ENCODE data around the gene TMC1. TPM values are rescaled to one million over a fixed set of nuclear protein-coding genes. Genes with fewer than 3 reads are reported as not detected.
"Not testable (repeated sequence)": the region's sequence is repeated elsewhere in the genome, so short reads cannot be mapped to it uniquely, and the experiment has no call there.

Gene TMC1
- total RNA-seq, 2 experiments from 2014 or later: not detected

DNA sequence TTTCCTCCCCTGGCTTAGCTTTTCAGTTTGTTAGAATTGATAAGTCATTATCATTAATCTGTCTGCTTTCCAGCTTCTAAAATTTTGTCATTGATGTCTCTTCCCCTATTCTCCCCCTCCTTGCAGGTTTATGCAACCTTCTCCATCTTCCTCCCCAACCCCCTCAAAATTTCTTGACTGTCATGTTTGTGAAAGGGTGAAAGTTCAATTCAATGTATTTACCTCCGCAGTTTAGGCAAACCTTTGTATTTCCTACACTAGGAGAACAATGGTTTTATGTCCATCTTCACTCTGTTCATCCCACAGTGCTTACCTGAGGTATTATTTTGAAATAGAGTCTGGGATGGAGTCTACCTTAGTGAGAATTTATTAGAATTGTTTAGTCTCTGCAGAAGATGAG is 313.6 kb downstream of the TMC1 start:
- intact Hi-C loops (cut with micrococcal nuclease): no loop called here
- CTCF ChIA-PET: no interaction called here
- no peaks in the 10 kb centered on the region for H3K4me1 Mint-ChIP-seq (ENCODE audit: low read depth)
- no peaks in the 10 kb centered on the region for H3K9me3 Mint-ChIP-seq
- H3K27me3 Mint-ChIP-seq (ENCODE audit: low read depth): no peaks in the 10 kb centered on the region
- DNase-seq: no peak
- H3K27ac Mint-ChIP-seq: no peak overlapping the region
- H3K36me3 Mint-ChIP-seq (ENCODE audit: low read depth): no peaks in the 10 kb centered on the region
- H3K4me3 Mint-ChIP-seq: no peak overlapping the region

DNA sequence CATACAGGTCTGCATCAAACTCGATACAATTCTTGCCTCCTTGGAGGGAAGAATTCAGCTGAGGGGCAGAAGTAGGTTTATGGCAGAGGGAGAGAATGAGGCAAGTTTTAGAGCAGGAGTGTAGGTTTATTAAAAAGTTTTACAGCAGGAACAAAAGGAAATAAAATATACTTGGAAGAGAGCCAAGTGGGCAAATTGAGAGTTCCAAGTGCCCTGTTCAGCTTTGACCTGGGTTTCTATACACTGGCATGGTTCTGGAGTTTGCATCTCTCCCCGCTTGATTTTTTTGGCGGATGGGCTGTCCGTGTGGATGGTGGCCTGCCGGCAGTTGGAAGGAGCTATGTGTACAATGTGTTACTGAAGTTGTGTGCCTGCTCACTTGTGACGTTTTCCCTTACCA is 315.4 kb downstream of the TMC1 start:
- no peak overlapping the region for H3K4me3 Mint-ChIP-seq

GRCh38 chr9:72839085-72839484 is 317.7 kb downstream of the TMC1 start:
- no peaks in the 10 kb centered on the region for H3K4me1 Mint-ChIP-seq (ENCODE audit: low read depth)
- intact Hi-C loops (cut with micrococcal nuclease): no loop called here
- H3K27me3 Mint-ChIP-seq (ENCODE audit: low read depth): peaks cover 2% of the 10 kb centered on the region
- CTCF ChIA-PET: interaction anchor here (0.7 kb wide), 1 partner anchor 160 kb away, joined by 4 read pairs; no protein-coding TSS in a partner anchor
- H3K27ac Mint-ChIP-seq: no peak overlapping the region
- no peak overlapping the region for H3K4me3 Mint-ChIP-seq
- no peak for DNase-seq
- peaks cover 4% of the 10 kb centered on the region for H3K9me3 Mint-ChIP-seq
- H3K36me3 Mint-ChIP-seq (ENCODE audit: low read depth): no peaks in the 10 kb centered on the region

More for the DNA sequence above, 315.4 kb downstream of the TMC1 start:
- H3K27ac Mint-ChIP-seq: no peak overlapping the region
- H3K9me3 Mint-ChIP-seq: no peaks in the 10 kb centered on the region
- H3K4me1 Mint-ChIP-seq (ENCODE audit: low read depth): no peaks in the 10 kb centered on the region
- H3K36me3 Mint-ChIP-seq (ENCODE audit: low read depth): no peaks in the 10 kb centered on the region
- intact Hi-C loops (cut with micrococcal nuclease): no loop called here
- no peak for DNase-seq
- H3K27me3 Mint-ChIP-seq (ENCODE audit: low read depth): no peaks in the 10 kb centered on the region
- CTCF ChIA-PET: interaction anchor here (0.9 kb wide), 1 partner anchor 16 kb away, joined by 3 read pairs; no protein-coding TSS in a partner anchor

DNA sequence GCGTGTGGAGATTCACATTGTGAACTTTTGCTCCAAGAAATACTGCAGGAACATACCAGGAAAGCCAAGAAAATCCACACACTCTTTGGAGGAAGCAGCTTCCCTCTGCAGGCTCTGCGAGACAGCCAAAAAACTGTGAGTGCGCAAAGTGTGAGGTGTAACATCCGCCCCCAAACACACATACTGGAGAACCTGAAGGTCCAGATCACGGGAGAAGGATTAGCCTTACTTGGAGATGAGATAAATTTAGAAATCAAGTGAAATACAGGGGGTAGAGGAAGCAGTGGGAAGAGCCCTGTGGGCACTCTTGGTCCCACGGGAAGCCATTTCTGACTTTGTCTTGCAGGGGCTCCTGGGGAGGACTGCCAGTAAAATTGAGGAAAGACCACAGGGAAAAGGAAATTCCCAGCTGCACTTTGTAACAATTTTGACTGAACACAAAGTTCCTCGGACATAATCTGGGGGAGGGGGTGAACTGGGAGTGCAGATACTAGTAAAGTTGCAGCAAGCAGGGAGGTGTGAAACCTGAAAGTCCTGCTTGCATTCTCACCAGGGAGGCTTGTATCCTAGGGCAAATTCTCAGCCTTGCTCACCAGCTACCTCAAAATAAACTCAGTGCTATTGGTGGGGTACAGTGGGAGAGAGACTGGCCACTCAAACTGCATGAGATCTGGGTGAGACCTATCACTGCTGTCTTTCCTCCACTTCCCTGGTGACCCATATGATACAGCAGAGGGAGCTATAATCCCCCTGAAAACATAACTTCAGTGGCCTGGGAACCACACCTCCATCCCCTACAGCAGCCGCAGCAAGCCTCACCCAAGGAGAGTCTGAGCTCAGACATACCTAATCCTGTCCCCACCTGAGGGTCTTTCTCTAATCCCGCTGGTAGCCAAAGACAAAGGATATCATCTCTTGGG is 322.4 kb downstream of the TMC1 start:
- H3K27ac Mint-ChIP-seq: no peak overlapping the region
- intact Hi-C loops (cut with micrococcal nuclease): no loop called here
- H3K27me3 Mint-ChIP-seq (ENCODE audit: low read depth): peaks cover 8% of the 10 kb centered on the region
- H3K4me3 Mint-ChIP-seq: no peak overlapping the region
- no peaks in the 10 kb centered on the region for H3K4me1 Mint-ChIP-seq (ENCODE audit: low read depth)
- H3K36me3 Mint-ChIP-seq (ENCODE audit: low read depth): peaks cover 3% of the 10 kb centered on the region
- CTCF ChIA-PET: interaction anchor here (0.6 to 0.7 kb wide), 2 partner anchors 107 to 907 kb away, joined by 3 read pairs; no protein-coding TSS in a partner anchor
- peaks cover 14% of the 10 kb centered on the region for H3K9me3 Mint-ChIP-seq
- DNase-seq: no peak

DNA sequence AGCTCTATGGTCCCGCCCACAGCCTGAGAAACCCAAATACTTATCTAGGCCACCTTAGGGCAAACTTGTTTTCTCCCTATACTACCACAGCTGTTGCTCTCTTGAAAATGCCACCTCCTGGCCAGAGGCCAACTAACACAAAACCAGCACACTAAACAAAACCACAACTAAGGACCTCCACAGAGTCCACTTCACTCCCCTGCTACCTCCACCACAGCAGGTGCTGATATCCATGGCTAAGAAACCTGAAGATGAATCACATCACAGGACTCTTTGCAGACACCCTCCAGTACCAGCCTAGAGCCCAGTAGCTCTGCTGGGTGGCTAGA is 323.0 kb downstream of the TMC1 start:
- Mint-ChIP-seq H3K36me3 (ENCODE audit: low read depth) (peaks cover 3% of the 10 kb centered on the region), H3K4me3 (no peak overlapping the region), H3K27ac (no peak overlapping the region), H3K4me1 (ENCODE audit: low read depth) (no peaks in the 10 kb centered on the region), H3K27me3 (ENCODE audit: low read depth) (peaks cover 8% of the 10 kb centered on the region), H3K9me3 (peaks cover 14% of the 10 kb centered on the region)
- DNase-seq: no peak
- CTCF ChIA-PET: interaction anchor here (0.6 kb wide), 1 partner anchor 907 kb away, joined by 3 read pairs; no protein-coding TSS in a partner anchor
- intact Hi-C loops (cut with micrococcal nuclease): no loop called here

DNA sequence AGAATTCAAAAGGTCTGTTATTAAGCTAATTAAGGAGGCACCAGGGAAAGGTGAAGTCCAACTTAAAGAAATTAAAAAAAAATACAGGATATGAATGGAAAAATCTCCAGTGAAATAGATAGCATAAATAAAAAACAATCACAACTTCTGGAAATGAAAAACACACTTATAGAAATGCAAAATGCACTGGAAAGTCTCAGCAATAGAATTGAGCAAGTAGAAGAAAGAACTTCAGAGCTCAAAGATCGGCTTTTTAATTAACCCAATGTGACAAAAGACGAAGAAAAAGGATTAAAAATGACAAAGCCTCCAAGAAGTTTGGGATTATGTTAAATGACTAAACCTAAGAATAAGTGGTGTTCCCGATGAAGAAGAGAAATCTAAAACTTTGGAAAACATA is 323.6 kb downstream of the TMC1 start:
- DNase-seq; H3K27me3 Mint-ChIP-seq (ENCODE audit: low read depth); H3K27ac Mint-ChIP-seq; intact Hi-C loops (cut with micrococcal nuclease); H3K4me3 Mint-ChIP-seq; H3K36me3 Mint-ChIP-seq (ENCODE audit: low read depth); H3K4me1 Mint-ChIP-seq (ENCODE audit: low read depth): not testable (repeated sequence)
- CTCF ChIA-PET: interaction anchor here (0.8 kb wide), 1 partner anchor 27 kb away, joined by 4 read pairs; no protein-coding TSS in a partner anchor
- peaks cover 14% of the 10 kb centered on the region for H3K9me3 Mint-ChIP-seq

- H3K27ac Mint-ChIP-seq; H3K9me3 Mint-ChIP-seq; intact Hi-C loops (cut with micrococcal nuclease); H3K4me1 Mint-ChIP-seq (ENCODE audit: low read depth); DNase-seq; CTCF ChIA-PET; H3K36me3 Mint-ChIP-seq (ENCODE audit: low read depth); H3K27me3 Mint-ChIP-seq (ENCODE audit: low read depth); H3K4me3 Mint-ChIP-seq: not testable (repeated sequence)
Observed at GRCh38 chr9:72850209-72850608, 328.8 kb downstream of the TMC1 start.

- Mint-ChIP-seq H3K9me3 (no peaks in the 10 kb centered on the region), H3K4me1 (ENCODE audit: low read depth) (no peaks in the 10 kb centered on the region), H3K27ac (no peak overlapping the region), H3K27me3 (ENCODE audit: low read depth) (no peaks in the 10 kb centered on the region), H3K36me3 (ENCODE audit: low read depth) (no peaks in the 10 kb centered on the region), H3K4me3 (no peak overlapping the region)
- DNase-seq: no peak
- intact Hi-C loops (cut with micrococcal nuclease): no loop called here
- CTCF ChIA-PET: interaction anchor here (0.6 kb wide), 1 partner anchor 476 kb away, joined by 3 read pairs; no protein-coding TSS in a partner anchor
Observed at GRCh38 chr9:72855321-72855720, 333.9 kb downstream of the TMC1 start.

GRCh38 chr9:72855890-72856523 is 334.6 kb downstream of the TMC1 start:
- Mint-ChIP-seq H3K27ac (no peak overlapping the region), H3K27me3 (ENCODE audit: low read depth) (no peaks in the 10 kb centered on the region), H3K9me3 (no peaks in the 10 kb centered on the region), H3K4me3 (no peak overlapping the region), H3K36me3 (ENCODE audit: low read depth) (no peaks in the 10 kb centered on the region), H3K4me1 (ENCODE audit: low read depth) (no peaks in the 10 kb centered on the region)
- DNase-seq: no peak
- CTCF ChIA-PET: interaction anchor here (0.6 to 2.4 kb wide), 3 partner anchors 167 to 477 kb away, joined by 3 to 17 read pairs (median 9); no protein-coding TSS in a partner anchor
- intact Hi-C loops (cut with micrococcal nuclease): no loop called here

GRCh38 chr9:72856972-72857623 is 335.7 kb downstream of the TMC1 start:
- H3K4me3 Mint-ChIP-seq: no peak overlapping the region
- DNase-seq: peak; percentile 26
- no peaks in the 10 kb centered on the region for H3K27me3 Mint-ChIP-seq (ENCODE audit: low read depth)
- intact Hi-C loops (cut with micrococcal nuclease): loop anchor here (1.0 kb wide), 3 partner anchors 166 to 324 kb away; no protein-coding TSS in a partner anchor
- CTCF ChIA-PET: interaction anchor here (0.5 to 2.4 kb wide), 11 partner anchors 11 to 340 kb away, joined by 3 to 17 read pairs (median 4); no protein-coding TSS in a partner anchor
- H3K36me3 Mint-ChIP-seq (ENCODE audit: low read depth): no peaks in the 10 kb centered on the region
- no peaks in the 10 kb centered on the region for H3K9me3 Mint-ChIP-seq
- no peaks in the 10 kb centered on the region for H3K4me1 Mint-ChIP-seq (ENCODE audit: low read depth)
- no peak overlapping the region for H3K27ac Mint-ChIP-seq

- peaks cover 1% of the 10 kb centered on the region for H3K27me3 Mint-ChIP-seq (ENCODE audit: low read depth)
- CTCF ChIA-PET: interaction anchor here (0.5 to 2.4 kb wide), 11 partner anchors 10 to 340 kb away, joined by 3 to 17 read pairs (median 4); no protein-coding TSS in a partner anchor
- intact Hi-C loops (cut with micrococcal nuclease): loop anchor here (1.0 kb wide), 3 partner anchors 166 to 324 kb away; no protein-coding TSS in a partner anchor
- no peaks in the 10 kb centered on the region for H3K36me3 Mint-ChIP-seq (ENCODE audit: low read depth)
- H3K4me3 Mint-ChIP-seq: no peak overlapping the region
- H3K27ac Mint-ChIP-seq: no peak overlapping the region
- no peaks in the 10 kb centered on the region for H3K4me1 Mint-ChIP-seq (ENCODE audit: low read depth)
- H3K9me3 Mint-ChIP-seq: no peaks in the 10 kb centered on the region
- no peak for DNase-seq
Observed at GRCh38 chr9:72857624-72857996, 336.2 kb downstream of the TMC1 start.

All from activated naive CD4-positive, alpha-beta T cell treated with anti-CD3 and anti-CD28 coated beads for 36 hours (primary cell).